OCI-LY7 (cell line): Measurements from ENCODE around the gene LYPD5. TPM values are rescaled to one million over a fixed set of nuclear protein-coding genes. Genes with fewer than 3 reads are reported as not detected.
"Not testable (repeated sequence)": the region's sequence is repeated elsewhere in the genome, so short reads cannot be mapped to it uniquely, and the experiment has no call there.

Source experiments
- BruUV-seq: library from RNA; stranded (reverse); fragments of 400-500 nt; replicated peaks from 2 replicates; lab custom pipeline; 2021; lab: Mats Ljungman, UMichigan
- CTCF ChIA-PET: fragments of 300-600 bp; sonication (Branson Sonifier 250); formaldehyde crosslinking; loops from one replicate; lab custom pipeline; 2022; ENCODE audit warnings: antibody characterized with exemption; ENCODE audit not compliant: unreplicated experiment; lab: Charles Lee
- POLR2A ChIA-PET: fragments of 300-600 bp; sonication (Branson Sonifier 250); formaldehyde crosslinking; loops from one replicate; lab custom pipeline; 2022; ENCODE audit warnings: antibody characterized with exemption; lab: Charles Lee
- DNase-seq: peaks from one replicate; pipeline ENCODE4 v3.0.0-alpha.2; 2015; ENCODE audit warnings: low spot score
- H2AFZ ChIP-seq: fragments of 200-600 bp; sonication (generic), shearing (Covaris generic); 2 replicates; pipeline ENCODE4 v1.6.1; 2014; ENCODE audit warnings: mild to moderate bottlenecking, antibody characterized with exemption, low read length, moderate library complexity
- H3K27ac ChIP-seq: fragments of 200-600 bp; sonication (generic); 2 replicates; pipeline ENCODE4 v1.5.1; 2014; ENCODE audit warnings: mixed run types, low read depth, mild to moderate bottlenecking, moderate library complexity, low read length, inconsistent platforms; ENCODE audit not compliant: poor library complexity, severe bottlenecking
- H3K36me3 ChIP-seq: fragments of 200-600 bp; sonication (generic); 2 replicates; pipeline ENCODE4 v1.6.1; 2014; ENCODE audit warnings: mild to moderate bottlenecking, antibody characterized with exemption, low read length, moderate library complexity, mixed read lengths; ENCODE audit not compliant: insufficient read depth
- H3K4me1 ChIP-seq: fragments of 200-600 bp; sonication (generic); 2 replicates; pipeline ENCODE4 v1.5.1; 2014; ENCODE audit warnings: mild to moderate bottlenecking, low read length; ENCODE audit not compliant: insufficient read depth, poor library complexity, severe bottlenecking
- H3K4me2 ChIP-seq: fragments of 200-600 bp; sonication (generic); 2 replicates; pipeline ENCODE4 v1.6.1; 2014; ENCODE audit warnings: mild to moderate bottlenecking, low read length
- H3K4me3 ChIP-seq: fragments of 200-600 bp; sonication (generic); 2 replicates; pipeline ENCODE4 v1.5.1; 2014; ENCODE audit warnings: mild to moderate bottlenecking, low read depth, low read length; ENCODE audit not compliant: poor library complexity, severe bottlenecking
- H3K79me2 ChIP-seq: fragments of 200-600 bp; sonication (generic); 2 replicates; pipeline ENCODE4 v1.6.1; 2016; ENCODE audit warnings: low read depth, mild to moderate bottlenecking, low read length, moderate library complexity, mixed read lengths; ENCODE audit not compliant: insufficient read depth
- H3K9me2 ChIP-seq: fragments of 200-600 bp; sonication (generic); 2 replicates; pipeline ENCODE4 v1.6.1; 2016; ENCODE audit warnings: mild to moderate bottlenecking, low read length, mixed read lengths; ENCODE audit not compliant: insufficient read depth
- H3K9me3 ChIP-seq: fragments of 200-600 bp; sonication (generic); 2 replicates; pipeline ENCODE4 v1.6.1; 2014; ENCODE audit warnings: mild to moderate bottlenecking, mixed run types, low read length, mixed read lengths
- H4K20me1 ChIP-seq: fragments of 200-600 bp; sonication (generic); 2 replicates; pipeline ENCODE4 v1.6.1; 2014; ENCODE audit warnings: mild to moderate bottlenecking, antibody characterized with exemption, low read length, moderate library complexity, mixed read lengths; ENCODE audit not compliant: insufficient read depth
- CTCF ChIP-seq: fragments of 200-600 bp; sonication (generic); conservative IDR thresholded peaks from 2 replicates; pipeline ENCODE4 v1.5.1; 2014; ENCODE audit warnings: mild to moderate bottlenecking, antibody characterized with exemption, low read length, moderate library complexity, mixed read lengths
- EZH2phosphoT487 ChIP-seq: fragments of 200-600 bp; sonication (generic); IDR thresholded peaks from 2 replicates; pipeline ENCODE4 v1.6.1; 2018; ENCODE audit warnings: low read depth, borderline replicate concordance, mild to moderate bottlenecking, mixed run types, antibody characterized with exemption, low read length, moderate library complexity, mixed read lengths
- intact Hi-C: fragments of 100-400 bp; cut with micrococcal nuclease; formaldehyde crosslinking; loops from one replicate; pipeline ENCODE4 v1.10.0; 2022; ENCODE audit not compliant: unreplicated experiment
- total RNA-seq, 2 experiments: library from RNA; depleted of rRNA in 1 of 2; stranded (reverse); fragments of >200 nt in 1 of 2; shearing (Covaris generic) in 1 of 2; gene quantifications; 2 replicates each; pipeline ENCODE4 v1.2.3, GENCODE V29; 2014 to 2022

Gene LYPD5
- total RNA-seq, 2 experiments from 2014 or later, result not detected

- intact Hi-C loops, result no loop called here
- CTCF ChIA-PET, result no interaction called here
- Histone ChIP-seq H3K9me2 (no peaks in the 10 kb centered on the region), H3K4me1 (peaks cover 4% of the 10 kb centered on the region), H3K36me3 (no peaks in the 10 kb centered on the region), H3K4me3 (peak within 1 kb of the TSS; percentile 66), H3K27ac (no peak within 1 kb of the TSS), H2AFZ (peak within 1 kb of the TSS; percentile 89), H3K9me3 (peaks cover 6% of the 10 kb centered on the region; the same call in 1 of the 2 replicates), H3K4me2 (peak within 1 kb of the TSS; percentile 61), H4K20me1 (no peaks in the 10 kb centered on the region), H3K79me2 (no peaks in the 10 kb centered on the region)
- no peak for TF ChIP-seq CTCF
- TF ChIP-seq EZH2phosphoT487, result no peak
- POLR2A ChIA-PET, result no interaction called here
- no TSS peak for BruUV-seq
- DNase-seq, result peak; percentile 76
Observed at GRCh38 chr19:43826787-43827754, 24.8 kb upstream of the LYPD5 start, which contains the start of gene ZNF283. Gene ZNF283, plus strand, starts transcription at chr19:43827321. Its CDS starts 6,184 bp downstream, at chr19:43833505.

GRCh38 chr19:43824572-43824971, 22.3 kb upstream of the LYPD5 start:
- CTCF ChIA-PET, H2AFZ ChIP-seq, H3K4me3 ChIP-seq, H3K36me3 ChIP-seq, BruUV-seq, H3K4me1 ChIP-seq, H3K4me2 ChIP-seq, H4K20me1 ChIP-seq, DNase-seq, H3K9me3 ChIP-seq, H3K27ac ChIP-seq, POLR2A ChIA-PET, H3K79me2 ChIP-seq, H3K9me2 ChIP-seq, intact Hi-C loops: not testable (repeated sequence)

- intact Hi-C loops, H3K4me1 ChIP-seq, H3K79me2 ChIP-seq, BruUV-seq, H3K4me3 ChIP-seq, CTCF ChIA-PET, H3K27ac ChIP-seq, H2AFZ ChIP-seq, H3K36me3 ChIP-seq, H3K4me2 ChIP-seq, DNase-seq, H3K9me3 ChIP-seq, H4K20me1 ChIP-seq, H3K9me2 ChIP-seq: not testable (repeated sequence)
- POLR2A ChIA-PET, result interaction anchor here (0.7 kb wide), 1 partner anchor 244 kb away, joined by 3 read pairs; no protein-coding TSS in a partner anchor
Observed at GRCh38 chr19:43823856-43824255, 21.6 kb upstream of the LYPD5 start.
